Stimulated activated CD4-positive, alpha-beta T cell treated with anti-CD3 and anti-CD28 coated beads, Interleukin-15, amount 100 ng/mL, for 24 hours (primary cell): ENCODE results near the gene NFKB1.
"Not testable (repeated sequence)": the region's sequence is repeated elsewhere in the genome, so short reads cannot be mapped to it uniquely, and the experiment has no call there.

Source experiments
- DNase-seq: peaks from one replicate; pipeline ENCODE4 v3.0.0-alpha.2; 2020

Gene NFKB1

DNA sequence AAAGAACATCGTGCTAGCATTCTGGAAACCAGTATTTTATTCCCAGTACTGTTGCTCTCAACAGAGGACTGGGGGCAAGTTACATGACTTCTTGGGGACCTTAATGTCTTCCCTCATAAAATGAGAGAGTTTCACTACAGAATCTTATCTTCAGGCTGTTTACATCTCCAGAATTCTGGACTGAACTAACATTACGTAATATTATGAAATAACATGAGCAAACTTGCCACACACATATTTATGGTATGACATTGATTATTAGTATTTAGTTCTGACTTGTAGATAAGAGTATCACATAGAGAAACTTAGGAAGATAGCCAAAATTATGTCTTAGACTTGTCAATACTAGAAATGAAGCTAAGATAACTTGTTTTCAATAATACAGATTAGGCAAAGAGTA lies 68.0 kb downstream of the NFKB1 start:
- no peak for DNase-seq

GRCh38 chr4:102570211-102570610 lies 69.1 kb downstream of the NFKB1 start:
- not testable (repeated sequence) for DNase-seq

GRCh38 chr4:102572452-102572851 lies 71.3 kb downstream of the NFKB1 start:
- no peak for DNase-seq

- no peak for DNase-seq
Measured at GRCh38 chr4:102574317-102574716, 73.2 kb downstream of the NFKB1 start.

GRCh38 chr4:102575369-102576129 lies 74.4 kb downstream of the NFKB1 start:
- DNase-seq = no peak

- DNase-seq = no peak
Measured at GRCh38 chr4:102578270-102578669, 77.1 kb downstream of the NFKB1 start.

- DNase-seq = no peak
Measured at GRCh38 chr4:102578819-102579218, 77.7 kb downstream of the NFKB1 start.

DNA sequence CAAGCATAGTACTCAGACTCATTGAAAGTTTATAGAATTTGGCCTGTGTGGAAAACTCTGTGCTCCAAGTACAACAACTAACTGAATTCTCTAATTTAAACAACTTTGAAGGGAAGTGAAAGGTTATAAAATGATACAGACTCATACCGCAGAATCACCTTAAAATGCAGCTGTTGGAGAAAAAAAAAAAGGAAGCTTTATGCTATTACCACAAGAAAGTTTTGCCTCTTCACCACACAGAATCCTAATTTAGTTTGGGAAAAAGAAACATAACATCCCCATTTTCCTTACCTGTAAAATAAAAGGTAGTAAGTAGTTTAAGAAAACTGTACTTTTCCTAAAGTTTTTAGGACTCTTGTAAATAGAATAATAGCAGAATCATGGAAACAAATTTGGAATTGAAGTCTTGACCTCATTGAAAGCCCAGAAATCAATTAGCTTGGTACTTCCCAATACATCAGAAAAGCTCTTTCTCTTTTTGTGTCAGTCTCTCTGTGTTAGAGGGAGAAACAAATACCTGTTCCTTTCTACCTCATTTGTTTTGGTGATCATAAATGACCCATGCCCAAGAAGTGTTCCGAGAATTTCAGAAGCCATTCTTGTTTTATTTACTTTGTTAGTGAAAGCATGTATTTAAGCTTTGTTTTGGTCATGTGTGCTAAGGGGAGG lies 78.8 kb downstream of the NFKB1 start:
- DNase-seq = no peak

DNA sequence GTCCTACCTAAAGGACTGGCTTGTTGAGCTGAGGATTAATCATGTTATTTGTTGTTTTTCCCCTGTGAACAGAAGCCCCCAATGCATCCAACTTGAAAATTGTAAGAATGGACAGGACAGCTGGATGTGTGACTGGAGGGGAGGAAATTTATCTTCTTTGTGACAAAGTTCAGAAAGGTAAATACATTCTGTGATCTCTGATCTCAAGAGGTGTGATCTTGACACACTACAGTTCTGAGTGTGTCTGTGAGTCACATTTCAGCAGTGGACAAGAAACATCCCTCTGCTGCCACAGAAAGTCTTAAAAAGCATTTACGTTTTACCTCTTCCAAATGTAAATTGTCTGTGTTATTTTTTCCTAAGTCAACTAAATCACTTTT lies 79.3 kb downstream of the NFKB1 start:
- no peak for DNase-seq

GRCh38 chr4:102584091-102584490 lies 82.9 kb downstream of the NFKB1 start:
- no peak for DNase-seq

DNA sequence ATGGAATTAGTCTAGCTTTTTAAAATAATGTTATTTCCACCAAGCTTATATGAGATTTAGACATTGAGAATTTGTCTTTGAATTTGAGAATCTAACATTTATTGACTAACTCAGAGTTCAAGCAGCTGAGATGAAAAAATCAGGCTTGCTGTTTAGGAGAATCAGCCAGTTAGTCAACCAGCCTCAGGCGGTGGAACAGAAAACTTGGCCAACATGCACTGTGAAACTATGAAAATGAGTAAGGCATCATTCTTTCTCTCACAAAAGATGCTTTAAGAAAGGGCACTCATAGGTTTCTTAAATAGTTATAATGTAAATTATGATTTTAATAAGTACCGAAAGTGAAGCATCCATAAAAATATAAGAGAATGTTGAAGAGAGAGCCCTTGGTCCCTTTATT lies 84.2 kb downstream of the NFKB1 start:
- DNase-seq = peak; percentile 53

DNA sequence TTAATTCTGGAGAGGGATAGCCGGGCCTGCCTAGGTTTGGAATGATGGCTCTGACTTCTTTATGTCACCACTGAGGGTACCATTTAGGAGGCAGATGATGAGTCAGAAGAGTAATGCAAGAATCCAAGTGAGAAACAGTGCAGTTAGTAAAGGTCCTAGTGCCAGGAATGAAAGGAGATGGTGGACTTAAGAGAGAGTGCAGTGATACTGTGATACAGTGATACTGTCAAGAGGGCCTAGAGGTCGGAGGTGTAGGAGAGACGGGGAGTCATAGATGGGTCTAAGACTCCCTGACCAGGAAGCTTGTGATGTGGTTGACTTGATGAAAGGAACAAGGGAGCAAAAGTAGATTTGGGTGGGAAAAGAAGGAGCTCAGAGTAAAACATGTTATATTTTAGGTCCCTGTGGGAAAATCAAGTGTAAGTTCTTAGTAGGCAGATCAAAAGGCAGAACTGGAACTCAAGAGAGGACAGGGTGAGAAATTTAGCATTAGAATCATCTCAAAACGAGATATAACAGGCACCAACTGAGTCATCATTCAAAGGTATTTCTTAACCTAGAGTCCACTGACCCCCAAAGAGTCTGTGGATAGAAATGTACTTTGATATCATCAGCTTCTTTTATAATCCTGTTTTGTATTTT lies 85.0 kb downstream of the NFKB1 start:
- no peak for DNase-seq

GRCh38 chr4:102586644-102587021 lies 85.5 kb downstream of the NFKB1 start:
- DNase-seq = peak; percentile 54

- no peak for DNase-seq
Measured at GRCh38 chr4:102589743-102590142, 88.6 kb downstream of the NFKB1 start.

- no peak for DNase-seq
Measured at GRCh38 chr4:102592256-102592655, 91.1 kb downstream of the NFKB1 start.

- DNase-seq = no peak
Measured at GRCh38 chr4:102593147-102593546, 92.0 kb downstream of the NFKB1 start.

GRCh38 chr4:102594000-102594399 lies 92.8 kb downstream of the NFKB1 start:
- no peak for DNase-seq

- DNase-seq = no peak
Measured at GRCh38 chr4:102596532-102596931, 95.4 kb downstream of the NFKB1 start.

DNA sequence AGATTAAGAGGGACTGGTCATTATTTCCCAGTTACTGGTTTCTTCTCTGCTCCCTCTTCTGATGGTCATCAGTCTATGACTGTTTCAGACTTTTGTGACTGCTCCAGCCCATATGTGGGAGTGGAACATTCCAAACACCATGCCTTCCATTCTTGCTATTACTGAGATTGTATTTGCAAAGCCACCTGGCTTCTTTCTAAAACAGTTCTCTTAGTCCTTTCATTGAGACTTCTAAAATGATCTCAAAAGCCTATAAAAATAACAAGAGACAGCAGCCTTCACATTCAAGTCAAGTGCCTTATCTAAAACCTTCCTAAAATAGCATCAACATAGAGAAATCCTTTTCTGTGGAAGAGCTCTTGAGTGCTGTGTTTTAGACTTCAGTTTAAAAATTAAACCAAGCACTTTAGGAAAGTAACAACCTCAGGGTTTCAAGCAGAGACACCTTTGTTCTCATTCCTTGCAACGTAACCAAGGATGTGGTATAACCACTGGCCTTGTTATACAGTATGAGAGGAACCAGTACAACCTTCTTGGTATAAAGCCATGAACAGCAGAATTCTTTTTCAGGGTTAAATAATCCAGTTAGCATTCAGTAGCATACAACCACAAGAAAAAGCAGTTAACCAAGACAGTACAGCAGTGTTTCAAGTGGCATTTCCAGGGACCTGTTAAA lies 97.1 kb downstream of the NFKB1 start:
- DNase-seq = no peak

DNA sequence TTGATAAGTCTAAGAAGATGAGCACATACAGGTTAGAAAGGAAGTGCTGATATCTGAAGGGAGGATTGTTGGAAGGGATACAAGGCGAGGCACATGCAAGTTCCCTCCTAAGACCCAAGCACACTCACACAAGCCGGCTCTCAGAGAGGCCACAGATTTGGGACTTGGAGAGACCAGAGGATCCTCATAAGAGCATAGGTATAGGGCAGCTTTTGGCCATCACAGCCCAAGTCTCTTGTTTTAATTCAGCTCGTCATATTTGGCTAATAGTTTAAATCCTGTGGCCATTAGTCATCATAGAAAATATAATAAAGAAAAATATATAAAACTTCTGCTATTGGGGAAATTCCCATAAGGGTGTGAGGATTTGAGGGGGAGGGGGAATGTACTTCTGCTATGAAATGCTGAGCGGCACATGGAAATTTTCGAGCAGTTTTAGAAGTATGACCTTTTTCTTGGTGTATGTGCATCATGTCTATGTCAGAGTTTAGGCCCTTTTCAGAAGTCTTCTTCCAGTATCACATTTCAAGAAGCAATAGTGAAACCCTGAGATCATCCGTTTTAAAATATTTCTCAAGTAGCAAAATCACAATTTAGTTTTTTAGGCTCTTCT lies 97.7 kb downstream of the NFKB1 start:
- peak; percentile 36 for DNase-seq

DNA sequence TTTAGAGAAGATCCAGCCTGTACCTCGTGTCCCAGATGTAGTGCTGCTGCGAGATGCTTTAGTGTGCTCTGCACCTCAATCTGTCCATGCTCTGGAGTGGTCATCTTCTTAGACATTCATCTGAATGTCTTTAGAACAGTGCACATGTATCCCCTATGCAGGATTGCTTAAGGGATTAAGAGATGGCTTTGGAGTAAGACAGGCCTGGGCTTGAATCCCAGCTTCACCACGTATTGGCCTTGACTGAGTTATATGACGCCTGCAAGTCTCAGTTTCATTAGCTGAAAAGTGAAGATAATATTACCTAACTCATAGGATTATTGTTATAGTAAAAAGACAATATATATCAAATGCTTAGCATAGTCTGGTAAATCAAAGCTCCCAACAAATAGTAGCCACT lies 98.3 kb downstream of the NFKB1 start:
- no peak for DNase-seq

DNA sequence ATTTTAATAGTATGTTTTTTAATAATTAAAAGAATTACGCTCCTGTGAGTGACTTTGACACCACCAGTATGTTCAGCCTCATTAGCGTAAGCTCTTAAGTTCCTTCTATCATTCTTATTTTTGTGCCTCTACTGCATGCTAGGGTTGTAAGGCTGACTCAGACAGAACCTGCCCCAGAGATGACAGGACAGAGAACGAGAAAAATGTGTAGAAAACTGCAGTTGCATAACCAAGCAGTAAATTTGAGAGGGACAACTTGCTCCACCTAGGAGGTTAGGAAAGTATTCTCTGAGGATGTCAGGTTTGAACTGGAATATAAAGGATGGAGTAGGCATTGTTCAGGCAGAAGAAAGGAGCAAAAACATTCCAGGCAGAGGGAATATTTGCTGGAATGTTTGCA lies 98.7 kb downstream of the NFKB1 start:
- DNase-seq = no peak

DNA sequence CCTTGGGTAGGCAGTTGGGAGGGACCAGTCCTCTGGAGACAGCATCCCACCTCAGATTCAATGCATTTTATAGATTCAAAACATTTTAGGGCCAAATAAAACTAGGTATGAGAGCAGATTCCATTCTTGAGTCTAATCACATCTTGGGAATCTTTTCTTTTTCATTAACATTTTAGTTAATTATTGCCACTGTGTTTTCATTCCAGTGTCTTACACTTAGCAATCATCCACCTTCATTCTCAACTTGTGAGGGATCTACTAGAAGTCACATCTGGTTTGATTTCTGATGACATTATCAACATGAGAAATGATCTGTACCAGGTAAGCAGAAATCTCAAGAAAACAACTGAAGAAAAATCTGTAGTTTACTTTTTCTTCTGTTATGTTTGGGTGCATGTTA lies 99.5 kb downstream of the NFKB1 start:
- DNase-seq = no peak
